NCI-H1105 treated with DMSO at 0.1 percent for 48 hours (cell line): ENCODE measurements around the gene OPALIN.
"Not testable (repeated sequence)": the region's sequence is repeated elsewhere in the genome, so short reads cannot be mapped to it uniquely, and the experiment has no call there.

Experiments
- DNase-seq: peaks from one replicate; lab custom pipeline; 2025; lab: John Stamatoyannopoulos, UW

OPALIN gene

GRCh38 chr10:96338279-96338925 lies 20.4 kb downstream of the OPALIN start:
- no peak for DNase-seq

- no peak for DNase-seq
Observed at GRCh38 chr10:96337106-96337505, 21.7 kb downstream of the OPALIN start.

GRCh38 chr10:96334616-96335526 lies 23.9 kb downstream of the OPALIN start:
- peak; percentile 19 for DNase-seq

GRCh38 chr10:96333101-96333500 lies 25.7 kb downstream of the OPALIN start:
- DNase-seq, result no peak

GRCh38 chr10:96327462-96327861 lies 31.3 kb downstream of the OPALIN start:
- DNase-seq, result no peak

GRCh38 chr10:96325719-96326373 lies 33.0 kb downstream of the OPALIN start:
- no peak for DNase-seq

GRCh38 chr10:96324447-96324846 lies 34.4 kb downstream of the OPALIN start:
- DNase-seq, result no peak

- DNase-seq, result no peak
Observed at GRCh38 chr10:96322275-96322674, 36.5 kb downstream of the OPALIN start.

- DNase-seq, result no peak
Observed at GRCh38 chr10:96321822-96322221, 37.0 kb downstream of the OPALIN start.

GRCh38 chr10:96319754-96320474 lies 38.9 kb downstream of the OPALIN start:
- no peak for DNase-seq

- DNase-seq, result no peak
Observed at GRCh38 chr10:96317067-96317833, 41.6 kb downstream of the OPALIN start.

- no peak for DNase-seq
Observed at GRCh38 chr10:96313344-96313743, 45.5 kb downstream of the OPALIN start.

GRCh38 chr10:96311180-96311715 lies 47.6 kb downstream of the OPALIN start:
- DNase-seq, result no peak

- no peak for DNase-seq
Observed at GRCh38 chr10:96310321-96310669, 48.5 kb downstream of the OPALIN start.

- DNase-seq, result no peak
Observed at GRCh38 chr10:96309628-96310320, 49.0 kb downstream of the OPALIN start.

- DNase-seq, result not testable (repeated sequence)
Observed at GRCh38 chr10:96308854-96309253, 49.9 kb downstream of the OPALIN start.

GRCh38 chr10:96306516-96306915 lies 52.3 kb downstream of the OPALIN start:
- DNase-seq, result peak; percentile 35

- DNase-seq, result no peak
Observed at GRCh38 chr10:96305019-96305418, 53.8 kb downstream of the OPALIN start.

GRCh38 chr10:96304230-96304629 lies 54.6 kb downstream of the OPALIN start, which contains the start of gene DNTT:
Gene DNTT, plus strand, starts transcription at chr10:96304434. Its CDS starts 64 bp downstream, at chr10:96304498.
- no peak for DNase-seq

- no peak for DNase-seq
Observed at GRCh38 chr10:96301616-96302015, 57.2 kb downstream of the OPALIN start.
